Omental fat pad (tissue), 4 donors: Measurements from ENCODE around the gene ORM2. TPM values are rescaled to one million over a fixed set of nuclear protein-coding genes. Genes with fewer than 3 reads are reported as not detected.
A peak's percentile ranks its signal among the peaks of the same experiment; 100 is the strongest.

Experiments used
- ATAC-seq: fragments of 150-250 bp; one replicate; pipeline ENCODE4 v1.9.1; 2016; ENCODE audit warnings: mild to moderate bottlenecking, moderate library complexity; ENCODE audit not compliant: low FRiP score
- DNase-seq: peaks from one replicate; pipeline ENCODE4 v3.0.0-alpha.2; 2019; ENCODE audit warnings: low spot score
- CTCF ChIP-seq, 3 donors: fragments of 450-650 bp; IDR thresholded peaks; one replicate each; pipeline ENCODE4 v1.5.1; 2016 to 2017; ENCODE audit warnings: antibody characterized with exemption in 3 of 3, mild to moderate bottlenecking in 3 of 3, moderate library complexity in 2 of 3
- total RNA-seq, 4 donors: library from RNA; depleted of rRNA; stranded (reverse); fragments of >200 nt; gene quantifications; one replicate each; pipeline ENCODE4 v1.1.0, GENCODE V29; 2016

The ORM2 gene
- total RNA-seq, 4 donors from 2014 or later: 1.6 TPM; not detected in 3

- ATAC-seq (no peak), DNase-seq (no peak)
- no peak for TF ChIP-seq CTCF (IDR thresholded peaks at IDR 0.05)
Observed at GRCh38 chr9:114371343-114371944, 41.8 kb downstream of the ORM2 start.

GRCh38 chr9:114371973-114372917, 42.6 kb downstream of the ORM2 start:
- peak; percentile 58 for DNase-seq
- ATAC-seq: peak; percentile 86
- TF ChIP-seq CTCF (IDR thresholded peaks at IDR 0.05): no peak

- TF ChIP-seq CTCF (IDR thresholded peaks at IDR 0.05): no peak
- DNase-seq: no peak
- no peak for ATAC-seq
Observed at GRCh38 chr9:114372921-114373448, 43.3 kb downstream of the ORM2 start.

GRCh38 chr9:114373960-114374730, 44.5 kb downstream of the ORM2 start:
- DNase-seq: no peak

GRCh38 chr9:114374936-114375335, 45.3 kb downstream of the ORM2 start:
- no peak for ATAC-seq
- no peak for TF ChIP-seq CTCF (IDR thresholded peaks at IDR 0.05)
- DNase-seq: no peak

More at GRCh38 chr9:114373960-114374730, 44.5 kb downstream of the ORM2 start:
- TF ChIP-seq CTCF (IDR thresholded peaks at IDR 0.05): no peak
- no peak for ATAC-seq

GRCh38 chr9:114375386-114376175, 45.9 kb downstream of the ORM2 start:
- no peak for DNase-seq
- no peak for TF ChIP-seq CTCF (IDR thresholded peaks at IDR 0.05)
- no peak for ATAC-seq
